Fibroblast of lung (primary cell): ENCODE measurements around the gene PACS2. TPM values are rescaled to one million over a fixed set of nuclear protein-coding genes. Genes with fewer than 3 reads are reported as not detected.

Experiments used
- DNase-seq, 2 donors: peaks; one replicate each; pipeline versions ENCODE4 v3.0.0 to v3.0.0-alpha.2; 2010; ENCODE audit warnings: low read depth in 2 of 2
- H2AFZ ChIP-seq: 2 replicates; pipeline ENCODE4 v1.5.1; 2012; ENCODE audit warnings: low read length, control low read depth, inconsistent platforms
- H3K27ac ChIP-seq: 2 replicates; pipeline ENCODE4 v1.5.1; 2011; ENCODE audit warnings: low read length, control low read depth; ENCODE audit not compliant: insufficient read depth
- H3K27me3 ChIP-seq: 2 replicates; pipeline ENCODE4 v1.5.1; 2011; ENCODE audit warnings: mild to moderate bottlenecking, low read length; ENCODE audit not compliant: control insufficient read depth, insufficient read depth
- H3K36me3 ChIP-seq: 2 replicates; pipeline ENCODE4 v1.5.1; 2011; ENCODE audit warnings: low read length; ENCODE audit not compliant: control insufficient read depth, insufficient read depth
- H3K4me1 ChIP-seq: 2 replicates; pipeline ENCODE4 v1.5.1; 2011; ENCODE audit warnings: low read length; ENCODE audit not compliant: control insufficient read depth, insufficient read depth; ENCODE audit errors: extremely low read depth
- H3K4me2 ChIP-seq: 2 replicates; pipeline ENCODE4 v1.5.1; 2011; ENCODE audit warnings: low read length, control low read depth; ENCODE audit not compliant: insufficient read depth; ENCODE audit errors: extremely low read depth
- H3K4me3 ChIP-seq, 4 experiments: fragments of 200-600 bp in 1 of 4; sonication (generic) in 1 of 4; replicated peaks in 1 of 4; 2 replicates each; pipeline ENCODE4 v1.5.1; 2011 to 2016; ENCODE audit warnings: low read length in 4 of 4, low read depth in 3 of 4, mild to moderate bottlenecking in 3 of 4, control low read depth in 2 of 4, inconsistent platforms in 1 of 4, mixed read lengths in 1 of 4; ENCODE audit not compliant: insufficient read depth in 1 of 4; ENCODE audit errors: control extremely low read depth in 1 of 4
- H3K79me2 ChIP-seq: 2 replicates; pipeline ENCODE4 v1.5.1; 2012; ENCODE audit warnings: mild to moderate bottlenecking, low read length, inconsistent platforms; ENCODE audit not compliant: control insufficient read depth, insufficient read depth
- H3K9ac ChIP-seq: 2 replicates; pipeline ENCODE4 v1.5.1; 2011; ENCODE audit warnings: mild to moderate bottlenecking, low read length, control low read depth; ENCODE audit not compliant: insufficient read depth
- H3K9me3 ChIP-seq: 2 replicates; pipeline ENCODE4 v1.5.1; 2012; ENCODE audit warnings: low read depth, low read length; ENCODE audit not compliant: control insufficient read depth, insufficient read depth
- H4K20me1 ChIP-seq: 2 replicates; pipeline ENCODE4 v1.5.1; 2011; ENCODE audit warnings: low read length; ENCODE audit not compliant: control insufficient read depth, insufficient read depth; ENCODE audit errors: extremely low read depth
- EZH2 ChIP-seq: IDR thresholded peaks from 2 replicates; pipeline ENCODE4 v1.5.1; 2012; ENCODE audit warnings: low read length, control low read depth, mild to moderate bottlenecking; ENCODE audit errors: missing control alignments
- polyA plus RNA-seq, 2 donors: library from polyadenylated mRNA; depleted of rRNA in 1 of 2; stranded (reverse) in 1 of 2; unstranded in 1 of 2; fragments of >200 nt; gene quantifications; 2 replicates each; pipeline ENCODE4 v1.2.1, GENCODE V29; 2011 to 2012; ENCODE audit warnings: missing spikeins in 1 of 2
- total RNA-seq: library from RNA; depleted of rRNA; stranded (reverse); fragments of >200 nt; gene quantifications from 2 replicates; pipeline ENCODE4 v1.2.1, GENCODE V29; 2014
- TF ChIP-seq, protein P1 (sequence below), 2 donors: IDR thresholded peaks in 1 of 2; conservative IDR thresholded peaks in 1 of 2; 1 replicate in 1 of 2; 2 replicates in 1 of 2; pipeline ENCODE4 v1.5.1; 2011 to 2012; ENCODE audit warnings: low read length in 2 of 2, control low read depth in 1 of 2, inconsistent platforms in 1 of 2, low read depth in 1 of 2, mild to moderate bottlenecking in 1 of 2

The PACS2 gene
- total and polyA plus RNA-seq, 2 donors (not counting 1 experiment from before 2014, with no cell fraction given) = 20.3 to 52.5 TPM

DNA sequence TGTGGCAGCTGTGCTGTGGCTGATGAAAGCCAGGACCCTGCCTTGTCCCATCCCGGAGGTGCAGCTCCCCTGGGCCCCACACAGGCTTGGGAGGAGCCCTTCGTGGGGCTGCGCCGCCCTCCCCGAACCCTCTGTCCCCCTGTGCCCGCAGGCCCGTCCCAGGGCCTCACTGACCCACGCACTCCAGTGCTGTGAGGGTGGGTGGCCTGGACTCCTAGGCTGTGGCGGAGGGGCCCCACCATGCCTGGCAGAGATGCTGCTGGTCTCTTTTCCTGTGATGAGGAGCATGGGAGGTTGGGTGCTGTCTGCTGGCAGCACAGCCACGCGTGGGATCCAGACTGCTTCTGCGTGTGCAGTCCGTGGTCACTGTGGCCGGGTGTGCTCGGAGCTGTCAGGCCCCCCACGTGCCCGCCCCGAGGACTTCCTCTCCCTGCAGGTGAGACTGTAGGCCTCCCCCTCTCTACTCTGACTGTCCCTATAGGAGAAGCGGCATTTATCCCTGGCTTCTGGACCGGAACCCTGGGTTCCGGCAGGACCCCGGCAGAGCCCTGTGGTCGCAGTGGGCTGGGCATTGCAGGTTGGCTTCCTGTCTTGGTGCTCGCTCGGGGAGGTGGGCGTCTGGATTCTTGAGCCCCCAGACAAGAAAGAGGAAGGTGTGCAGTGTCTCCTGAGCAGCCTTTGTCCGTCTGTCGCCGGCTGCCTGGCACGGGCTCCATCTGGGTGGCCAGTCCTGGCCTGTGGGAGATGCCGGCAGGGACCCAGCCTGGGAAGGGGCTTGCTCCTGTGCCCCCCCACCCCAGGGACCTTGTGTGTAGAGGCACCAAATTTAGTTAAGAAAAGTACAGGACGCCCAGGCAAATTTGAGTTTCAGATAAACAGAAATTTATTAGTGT lies 107.4 kb downstream of the PACS2 start:
- H3K79me2 ChIP-seq = peaks cover 63% of the 10 kb centered on the region
- no peak overlapping the region for H3K27ac ChIP-seq
- peak overlapping the region in 3 of 4 experiments; percentile 69 to 80 (median 79) for H3K4me3 ChIP-seq
- no peak for TF ChIP-seq EZH2
- TF ChIP-seq, protein P1, sequence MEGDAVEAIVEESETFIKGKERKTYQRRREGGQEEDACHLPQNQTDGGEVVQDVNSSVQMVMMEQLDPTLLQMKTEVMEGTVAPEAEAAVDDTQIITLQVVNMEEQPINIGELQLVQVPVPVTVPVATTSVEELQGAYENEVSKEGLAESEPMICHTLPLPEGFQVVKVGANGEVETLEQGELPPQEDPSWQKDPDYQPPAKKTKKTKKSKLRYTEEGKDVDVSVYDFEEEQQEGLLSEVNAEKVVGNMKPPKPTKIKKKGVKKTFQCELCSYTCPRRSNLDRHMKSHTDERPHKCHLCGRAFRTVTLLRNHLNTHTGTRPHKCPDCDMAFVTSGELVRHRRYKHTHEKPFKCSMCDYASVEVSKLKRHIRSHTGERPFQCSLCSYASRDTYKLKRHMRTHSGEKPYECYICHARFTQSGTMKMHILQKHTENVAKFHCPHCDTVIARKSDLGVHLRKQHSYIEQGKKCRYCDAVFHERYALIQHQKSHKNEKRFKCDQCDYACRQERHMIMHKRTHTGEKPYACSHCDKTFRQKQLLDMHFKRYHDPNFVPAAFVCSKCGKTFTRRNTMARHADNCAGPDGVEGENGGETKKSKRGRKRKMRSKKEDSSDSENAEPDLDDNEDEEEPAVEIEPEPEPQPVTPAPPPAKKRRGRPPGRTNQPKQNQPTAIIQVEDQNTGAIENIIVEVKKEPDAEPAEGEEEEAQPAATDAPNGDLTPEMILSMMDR (conservative IDR thresholded peaks at IDR 0.05 in 1 of 2, IDR thresholded peaks at IDR 0.05 in 1 of 2; ENCODE audit: low read depth in 1 of 2, low read length in 2 of 2) = no peak
- no peaks in the 10 kb centered on the region for H3K27me3 ChIP-seq
- peaks cover 11% of the 10 kb centered on the region for H3K4me1 ChIP-seq
- H3K9ac ChIP-seq = no peak overlapping the region
- peak overlapping the region; percentile 96 for H3K4me2 ChIP-seq
- H3K36me3 ChIP-seq = peaks cover 1% of the 10 kb centered on the region
- H4K20me1 ChIP-seq = no peaks in the 10 kb centered on the region
- H3K9me3 ChIP-seq = no peaks in the 10 kb centered on the region
- no peak for DNase-seq
- no peak overlapping the region for H2AFZ ChIP-seq

DNA sequence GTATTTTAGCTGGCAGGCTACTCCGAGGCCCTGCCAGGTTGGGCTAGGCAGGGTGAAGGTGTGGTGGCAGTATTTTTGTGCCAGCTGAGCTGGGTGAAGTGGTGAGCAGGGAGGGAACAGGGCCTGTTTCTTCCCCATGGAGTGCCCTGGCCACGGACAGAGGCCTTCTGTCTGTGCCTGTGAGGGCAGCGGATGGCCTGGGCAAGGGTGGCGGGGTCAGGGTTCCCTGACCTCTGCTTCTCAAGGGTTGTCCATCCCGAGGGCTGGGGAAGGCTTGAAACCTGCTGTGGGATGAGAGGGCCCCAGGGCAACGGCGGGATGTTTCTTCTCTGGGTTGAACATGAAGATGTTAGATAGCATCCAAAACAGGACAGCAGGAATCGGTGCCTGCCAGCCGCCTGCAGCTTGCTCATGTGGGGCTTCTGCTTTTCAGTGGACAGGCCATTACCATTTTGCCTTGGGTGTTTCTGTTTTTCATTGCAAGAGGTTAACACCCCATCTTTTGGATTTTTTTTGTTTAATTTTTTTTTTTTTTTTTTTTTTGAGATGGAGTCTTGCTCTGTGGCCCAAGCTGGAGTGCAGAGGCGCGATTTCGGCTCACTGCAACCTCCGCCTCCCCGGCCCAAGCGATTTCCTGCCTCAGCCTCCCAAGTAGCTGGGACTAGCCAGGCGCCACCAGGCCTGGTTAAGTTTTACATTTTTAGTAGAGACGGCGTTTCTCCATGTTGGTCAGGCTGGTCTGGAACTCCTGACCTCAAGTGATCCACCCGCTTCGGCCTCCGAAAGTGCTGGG lies 108.3 kb downstream of the PACS2 start:
- H3K27me3 ChIP-seq = no peaks in the 10 kb centered on the region
- TF ChIP-seq, protein P1 (conservative IDR thresholded peaks at IDR 0.05 in 1 of 2, IDR thresholded peaks at IDR 0.05 in 1 of 2; ENCODE audit: low read depth in 1 of 2, low read length in 2 of 2) = no peak
- TF ChIP-seq EZH2 = no peak
- H3K27ac ChIP-seq = no peak overlapping the region
- no peak for DNase-seq
- peaks cover 11% of the 10 kb centered on the region for H3K4me1 ChIP-seq
- H3K79me2 ChIP-seq = peaks cover 69% of the 10 kb centered on the region
- H2AFZ ChIP-seq = no peak overlapping the region
- H3K9me3 ChIP-seq = no peaks in the 10 kb centered on the region
- H3K9ac ChIP-seq = no peak overlapping the region
- H3K36me3 ChIP-seq = peaks cover 3% of the 10 kb centered on the region
- H3K4me3 ChIP-seq = no peak overlapping the region
- H3K4me2 ChIP-seq = no peak overlapping the region
- no peaks in the 10 kb centered on the region for H4K20me1 ChIP-seq
